Measurements from ENCODE around the gene MINDY1.

The MINDY1 gene, protein sequence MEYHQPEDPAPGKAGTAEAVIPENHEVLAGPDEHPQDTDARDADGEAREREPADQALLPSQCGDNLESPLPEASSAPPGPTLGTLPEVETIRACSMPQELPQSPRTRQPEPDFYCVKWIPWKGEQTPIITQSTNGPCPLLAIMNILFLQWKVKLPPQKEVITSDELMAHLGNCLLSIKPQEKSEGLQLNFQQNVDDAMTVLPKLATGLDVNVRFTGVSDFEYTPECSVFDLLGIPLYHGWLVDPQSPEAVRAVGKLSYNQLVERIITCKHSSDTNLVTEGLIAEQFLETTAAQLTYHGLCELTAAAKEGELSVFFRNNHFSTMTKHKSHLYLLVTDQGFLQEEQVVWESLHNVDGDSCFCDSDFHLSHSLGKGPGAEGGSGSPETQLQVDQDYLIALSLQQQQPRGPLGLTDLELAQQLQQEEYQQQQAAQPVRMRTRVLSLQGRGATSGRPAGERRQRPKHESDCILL

DNA sequence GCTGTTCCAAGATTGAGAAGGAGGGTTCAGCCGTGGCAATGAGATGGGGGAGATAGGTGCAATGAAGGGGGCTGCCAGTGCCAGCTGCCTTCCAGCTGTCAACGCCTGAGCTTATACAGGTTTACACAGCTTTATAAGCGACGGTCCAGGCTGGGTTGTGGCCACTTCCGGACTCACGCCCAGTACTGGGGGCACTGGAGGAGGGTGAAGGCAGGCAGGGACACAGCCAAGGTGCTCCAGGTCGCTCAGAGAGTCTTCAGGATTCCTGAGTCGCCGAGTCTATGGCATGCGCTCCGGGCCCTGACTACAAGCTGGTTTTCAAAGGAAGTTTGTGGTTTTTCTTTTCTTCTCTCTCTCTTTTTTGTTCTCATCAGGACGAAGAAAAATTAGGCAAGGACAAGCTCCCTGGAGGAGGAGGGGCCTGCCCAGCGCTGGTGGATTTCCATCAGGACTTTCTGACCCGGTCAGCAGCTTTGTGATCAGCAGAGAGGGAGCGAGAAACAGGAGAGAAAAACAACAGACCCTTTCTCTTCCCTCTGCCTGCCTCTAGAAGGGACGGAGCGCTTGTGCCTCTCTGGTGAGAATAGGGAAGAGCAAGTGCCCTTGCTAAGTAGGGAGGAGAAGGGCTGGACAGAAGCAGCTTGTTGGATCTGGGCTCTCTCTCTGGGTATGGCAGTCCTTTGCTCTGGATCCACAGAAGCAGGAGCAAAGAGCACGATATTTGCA, at the start of gene MINDY1:
Gene MINDY1 (minus strand): TSS at position 576 of the 726 bp plus-strand sequence. CDS start 4,285 bp downstream, outside the sequence.
- peaks cover 39 to 40% of the 10 kb centered on the region in 2 donors for H3K4me1 ChIP-seq (ENCODE audit: control insufficient read depth in 2 of 2, insufficient read depth in 2 of 2, low read length in 2 of 2)
- no peaks in the 10 kb centered on the region for H3K27me3 ChIP-seq (ENCODE audit: control insufficient read depth in 2 of 2, insufficient read depth in 2 of 2, low read length in 2 of 2)
- peak within 1 kb of the TSS; percentile 87 to 94 for H3K9ac ChIP-seq (ENCODE audit: low read depth in 1 of 2, low read length in 2 of 2)
- H3K4me3 ChIP-seq (ENCODE audit: low read length in 2 of 2) = peak within 1 kb of the TSS; percentile 84 to 90
- peaks cover 11 to 12% of the 10 kb centered on the region in 2 donors for H3K36me3 ChIP-seq (ENCODE audit: control insufficient read depth in 2 of 2, insufficient read depth in 2 of 2, low read length in 2 of 2)
- H3K9me3 ChIP-seq (ENCODE audit: control insufficient read depth in 2 of 2, low read length in 2 of 2) = no peaks in the 10 kb centered on the region
- H3K27ac ChIP-seq (ENCODE audit: low read depth in 2 of 2, low read length in 2 of 2) = peak within 1 kb of the TSS; percentile 88 to 93

DNA sequence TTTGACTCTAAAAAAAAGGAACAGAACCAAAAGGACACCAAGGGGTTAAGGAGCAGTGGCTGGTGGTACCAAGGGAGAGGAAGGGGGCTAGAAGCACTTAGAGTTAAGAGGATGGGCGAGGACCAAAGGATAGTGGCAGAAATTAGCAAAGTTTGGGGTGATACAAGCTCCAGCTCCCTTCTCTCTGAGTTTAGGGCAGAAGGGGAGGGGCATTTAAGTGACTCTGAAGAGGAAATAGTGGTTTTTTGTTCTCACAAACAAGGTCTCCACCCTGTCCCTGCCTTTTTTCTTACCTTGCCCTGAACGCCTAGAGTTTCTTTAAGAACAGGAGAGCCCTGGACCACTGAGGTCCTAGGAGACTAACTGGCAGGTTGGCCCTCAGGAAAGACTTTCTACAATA, 49.4 kb upstream of the MINDY1 start:
- peaks cover 34 to 43% of the 10 kb centered on the region in 2 donors for H3K36me3 ChIP-seq (ENCODE audit: control insufficient read depth in 2 of 2, insufficient read depth in 2 of 2, low read length in 2 of 2)
- no peaks in the 10 kb centered on the region for H3K9me3 ChIP-seq (ENCODE audit: control insufficient read depth in 2 of 2, low read length in 2 of 2)
- H3K9ac ChIP-seq (ENCODE audit: low read depth in 1 of 2, low read length in 2 of 2) = peak overlapping the region; percentile 18 to 48
- H3K27me3 ChIP-seq (ENCODE audit: control insufficient read depth in 2 of 2, insufficient read depth in 2 of 2, low read length in 2 of 2) = no peaks in the 10 kb centered on the region
- H3K4me3 ChIP-seq (ENCODE audit: low read length in 2 of 2) = peak overlapping the region; percentile 44 to 98
- H3K4me1 ChIP-seq (ENCODE audit: control insufficient read depth in 2 of 2, insufficient read depth in 2 of 2, low read length in 2 of 2) = peaks cover 32 to 43% of the 10 kb centered on the region in 2 donors
- peak overlapping the region; percentile 89 to 96 for H3K27ac ChIP-seq (ENCODE audit: low read depth in 2 of 2, low read length in 2 of 2)

DNA sequence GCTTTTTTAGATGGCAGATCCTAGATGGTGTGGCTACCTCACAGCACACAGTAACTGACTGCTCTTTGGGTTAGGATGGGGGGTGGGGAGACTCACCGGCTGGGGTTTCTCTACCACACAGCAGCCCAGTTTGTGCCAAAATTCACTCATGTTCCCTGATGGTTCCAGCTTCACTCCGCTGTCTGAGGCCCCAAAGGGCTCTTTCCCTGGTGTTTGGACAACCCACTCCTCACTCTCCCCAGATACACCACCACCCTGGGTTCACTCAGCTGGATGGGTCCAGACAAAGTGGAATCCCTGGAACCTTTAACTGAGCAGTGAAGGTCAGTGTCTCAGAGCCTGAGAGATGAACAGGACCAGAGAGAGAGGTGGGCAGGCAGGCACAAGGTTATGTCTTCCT, 48.9 kb upstream of the MINDY1 start:
- H3K36me3 ChIP-seq (ENCODE audit: control insufficient read depth in 2 of 2, insufficient read depth in 2 of 2, low read length in 2 of 2) = peaks cover 35 to 44% of the 10 kb centered on the region in 2 donors
- H3K27ac ChIP-seq (ENCODE audit: low read depth in 2 of 2, low read length in 2 of 2) = peak overlapping the region; percentile 89 to 96
- peaks cover 32 to 43% of the 10 kb centered on the region in 2 donors for H3K4me1 ChIP-seq (ENCODE audit: control insufficient read depth in 2 of 2, insufficient read depth in 2 of 2, low read length in 2 of 2)
- H3K27me3 ChIP-seq (ENCODE audit: control insufficient read depth in 2 of 2, insufficient read depth in 2 of 2, low read length in 2 of 2) = no peaks in the 10 kb centered on the region
- peak overlapping the region; percentile 44 to 98 for H3K4me3 ChIP-seq (ENCODE audit: low read length in 2 of 2)
- peak overlapping the region in 1 of 2 donors; percentile 48 for H3K9ac ChIP-seq (ENCODE audit: low read depth in 1 of 2, low read length in 2 of 2)
- H3K9me3 ChIP-seq (ENCODE audit: control insufficient read depth in 2 of 2, low read length in 2 of 2) = no peaks in the 10 kb centered on the region

DNA sequence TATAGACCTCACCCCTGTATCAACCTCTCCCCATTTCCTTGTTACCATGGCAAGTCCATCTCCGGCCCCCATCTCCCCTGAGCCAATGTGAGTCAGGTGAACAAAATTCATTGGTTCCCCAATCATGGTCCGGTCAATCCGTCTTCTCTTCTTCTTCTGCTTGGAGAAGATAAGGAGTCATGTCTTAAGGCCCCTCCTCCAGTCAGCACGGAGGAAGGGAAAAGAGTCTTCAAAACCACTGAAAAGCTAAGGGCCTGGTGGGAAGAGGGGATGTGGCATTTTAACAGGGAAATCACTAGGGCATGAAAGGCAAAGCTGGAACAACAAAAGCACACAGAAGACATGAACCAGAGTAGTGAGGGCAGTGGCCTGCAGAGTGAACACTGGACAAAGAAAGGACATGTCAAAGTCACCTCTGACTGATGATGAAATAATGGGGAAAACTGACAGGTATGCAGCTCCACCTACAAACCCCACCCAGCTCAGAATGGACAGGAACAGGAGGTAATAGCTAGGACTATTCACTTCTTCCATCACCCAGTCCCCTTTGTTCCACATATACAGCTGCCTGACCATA, 48.4 kb upstream of the MINDY1 start:
- Histone ChIP-seq H3K27me3 (ENCODE audit: control insufficient read depth in 2 of 2, insufficient read depth in 2 of 2, low read length in 2 of 2) (no peaks in the 10 kb centered on the region), H3K27ac (ENCODE audit: low read depth in 2 of 2, low read length in 2 of 2) (peak overlapping the region; percentile 89 to 96), H3K4me3 (ENCODE audit: low read length in 2 of 2) (peak overlapping the region in 1 of 2 donors; percentile 98), H3K36me3 (ENCODE audit: control insufficient read depth in 2 of 2, insufficient read depth in 2 of 2, low read length in 2 of 2) (peaks cover 38 to 44% of the 10 kb centered on the region in 2 donors), H3K9me3 (ENCODE audit: control insufficient read depth in 2 of 2, low read length in 2 of 2) (no peaks in the 10 kb centered on the region), H3K4me1 (ENCODE audit: control insufficient read depth in 2 of 2, insufficient read depth in 2 of 2, low read length in 2 of 2) (peaks cover 32 to 42% of the 10 kb centered on the region in 2 donors), H3K9ac (ENCODE audit: low read depth in 1 of 2, low read length in 2 of 2) (no peak overlapping the region)

DNA sequence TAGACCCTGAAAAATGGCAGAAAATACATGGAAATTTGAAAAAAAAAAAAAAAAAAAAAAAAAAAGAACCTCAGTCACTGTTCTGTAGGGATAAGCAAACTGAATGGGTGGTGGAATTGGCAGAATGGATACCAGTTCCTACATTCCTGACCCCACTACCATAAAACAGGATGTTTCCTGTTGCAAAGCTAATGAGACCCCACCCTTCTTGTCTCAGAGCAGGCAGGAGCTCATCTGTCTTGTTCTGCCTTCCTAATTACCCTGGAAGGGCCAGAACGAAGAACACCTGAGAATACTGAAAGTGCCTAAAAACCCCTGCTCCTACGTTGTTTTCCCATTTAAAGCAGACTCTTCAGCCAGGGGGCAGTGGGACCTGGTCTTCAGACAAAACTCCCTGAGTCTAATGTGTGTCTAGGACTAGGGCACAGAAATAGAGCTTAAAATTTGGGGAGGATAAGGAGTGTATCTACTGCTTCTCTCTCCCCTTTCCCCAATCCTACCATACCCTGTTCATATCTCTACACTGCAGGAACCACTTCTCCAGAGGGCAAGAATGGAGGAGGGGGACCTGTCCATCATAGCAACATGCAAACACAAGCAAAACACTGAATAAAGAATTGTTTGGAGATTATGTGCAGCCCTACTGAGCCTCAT, 44.8 kb upstream of the MINDY1 start:
- no peak overlapping the region for H3K27ac ChIP-seq (ENCODE audit: low read depth in 2 of 2, low read length in 2 of 2)
- peaks cover 25 to 34% of the 10 kb centered on the region in 2 donors for H3K4me1 ChIP-seq (ENCODE audit: control insufficient read depth in 2 of 2, insufficient read depth in 2 of 2, low read length in 2 of 2)
- H3K4me3 ChIP-seq (ENCODE audit: low read length in 2 of 2) = no peak overlapping the region
- H3K36me3 ChIP-seq (ENCODE audit: control insufficient read depth in 2 of 2, insufficient read depth in 2 of 2, low read length in 2 of 2) = peaks cover 38 to 44% of the 10 kb centered on the region in 2 donors
- H3K9me3 ChIP-seq (ENCODE audit: control insufficient read depth in 2 of 2, low read length in 2 of 2) = no peaks in the 10 kb centered on the region
- no peak overlapping the region for H3K9ac ChIP-seq (ENCODE audit: low read depth in 1 of 2, low read length in 2 of 2)
- H3K27me3 ChIP-seq (ENCODE audit: control insufficient read depth in 2 of 2, insufficient read depth in 2 of 2, low read length in 2 of 2) = no peaks in the 10 kb centered on the region

DNA sequence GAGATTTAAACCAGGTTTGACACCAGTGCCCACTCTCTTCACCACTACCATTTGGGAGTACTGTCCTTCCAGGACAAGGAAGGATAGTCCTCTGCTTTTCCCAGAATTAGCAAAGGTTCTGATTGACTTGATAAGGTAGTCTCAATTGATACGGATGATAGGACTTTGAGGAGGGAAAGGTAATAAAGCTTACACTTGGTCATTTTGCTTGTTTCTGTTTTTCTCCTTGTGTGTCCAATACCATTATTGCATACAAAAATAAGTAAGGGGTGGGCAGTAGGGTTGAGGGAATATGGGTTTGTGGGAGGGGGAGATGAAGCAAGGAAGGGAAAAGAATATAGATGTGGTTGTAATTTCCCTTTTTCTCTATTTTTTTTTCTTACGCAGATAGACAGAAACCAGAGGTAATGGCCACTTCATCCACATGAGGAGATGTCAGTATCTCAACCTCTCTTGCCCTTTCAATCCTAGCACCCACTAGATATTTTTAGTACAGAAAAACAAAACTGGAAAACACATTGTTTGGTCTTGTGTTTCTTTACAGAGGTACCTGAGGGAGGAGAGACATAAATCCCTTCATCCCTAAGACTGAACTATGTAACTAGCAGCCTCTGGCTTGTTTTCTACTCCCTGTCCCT, 43.5 kb upstream of the MINDY1 start:
- no peak overlapping the region for H3K9ac ChIP-seq (ENCODE audit: low read depth in 1 of 2, low read length in 2 of 2)
- peaks cover 12 to 20% of the 10 kb centered on the region in 2 donors for H3K4me1 ChIP-seq (ENCODE audit: control insufficient read depth in 2 of 2, insufficient read depth in 2 of 2, low read length in 2 of 2)
- no peaks in the 10 kb centered on the region for H3K27me3 ChIP-seq (ENCODE audit: control insufficient read depth in 2 of 2, insufficient read depth in 2 of 2, low read length in 2 of 2)
- H3K9me3 ChIP-seq (ENCODE audit: control insufficient read depth in 2 of 2, low read length in 2 of 2) = no peaks in the 10 kb centered on the region
- H3K4me3 ChIP-seq (ENCODE audit: low read length in 2 of 2) = no peak overlapping the region
- H3K27ac ChIP-seq (ENCODE audit: low read depth in 2 of 2, low read length in 2 of 2) = no peak overlapping the region
- peaks cover 32 to 38% of the 10 kb centered on the region in 2 donors for H3K36me3 ChIP-seq (ENCODE audit: control insufficient read depth in 2 of 2, insufficient read depth in 2 of 2, low read length in 2 of 2)

DNA sequence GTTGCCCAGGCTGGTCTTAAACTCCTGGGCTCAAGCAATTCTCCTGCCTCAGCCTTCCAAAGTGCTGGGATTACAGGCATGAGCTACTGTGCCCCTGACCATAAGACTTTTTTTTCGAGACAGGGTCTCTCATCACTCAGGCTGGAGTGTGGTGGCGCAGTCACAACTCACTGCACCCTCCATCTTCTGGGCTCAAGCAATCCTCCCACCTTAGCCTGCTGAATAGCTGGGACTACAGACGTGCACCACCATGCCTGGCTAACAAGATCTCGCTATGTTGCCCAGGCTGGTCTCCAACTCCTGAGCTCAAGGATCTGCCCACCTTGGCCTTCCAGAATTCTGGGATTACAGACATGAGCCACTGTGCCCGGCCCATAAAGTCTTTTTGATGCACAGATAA, 42.8 kb upstream of the MINDY1 start:
- peaks cover 9 to 16% of the 10 kb centered on the region in 2 donors for H3K4me1 ChIP-seq (ENCODE audit: control insufficient read depth in 2 of 2, insufficient read depth in 2 of 2, low read length in 2 of 2)
- no peak overlapping the region for H3K27ac ChIP-seq (ENCODE audit: low read depth in 2 of 2, low read length in 2 of 2)
- H3K27me3 ChIP-seq (ENCODE audit: control insufficient read depth in 2 of 2, insufficient read depth in 2 of 2, low read length in 2 of 2) = no peaks in the 10 kb centered on the region
- no peak overlapping the region for H3K4me3 ChIP-seq (ENCODE audit: low read length in 2 of 2)
- no peak overlapping the region for H3K9ac ChIP-seq (ENCODE audit: low read depth in 1 of 2, low read length in 2 of 2)
- peaks cover 25 to 31% of the 10 kb centered on the region in 2 donors for H3K36me3 ChIP-seq (ENCODE audit: control insufficient read depth in 2 of 2, insufficient read depth in 2 of 2, low read length in 2 of 2)
- H3K9me3 ChIP-seq (ENCODE audit: control insufficient read depth in 2 of 2, low read length in 2 of 2) = no peaks in the 10 kb centered on the region

DNA sequence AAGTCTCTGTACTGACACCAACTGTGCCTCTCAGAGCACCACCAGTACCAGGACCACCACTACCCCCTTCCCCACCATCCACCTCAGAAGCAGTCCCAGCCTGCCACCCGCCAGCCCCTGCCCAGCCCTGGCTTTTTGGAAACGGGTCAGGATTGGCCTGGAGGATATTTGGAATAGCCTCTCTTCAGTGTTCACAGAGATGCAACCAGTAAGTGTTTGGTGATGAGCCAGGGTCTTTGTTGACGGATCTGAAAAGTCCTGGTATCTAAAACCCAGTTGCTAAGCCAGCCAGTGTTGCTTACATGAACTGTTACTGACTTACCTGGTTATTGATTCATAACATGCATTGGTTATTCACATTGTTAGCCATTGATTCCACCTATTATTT, 41.9 kb upstream of the MINDY1 start:
- Histone ChIP-seq H3K4me3 (ENCODE audit: low read length in 2 of 2) (peak overlapping the region; percentile 69 to 90), H3K27me3 (ENCODE audit: control insufficient read depth in 2 of 2, insufficient read depth in 2 of 2, low read length in 2 of 2) (no peaks in the 10 kb centered on the region), H3K9me3 (ENCODE audit: control insufficient read depth in 2 of 2, low read length in 2 of 2) (no peaks in the 10 kb centered on the region), H3K27ac (ENCODE audit: low read depth in 2 of 2, low read length in 2 of 2) (peak overlapping the region; percentile 18 to 79), H3K36me3 (ENCODE audit: control insufficient read depth in 2 of 2, insufficient read depth in 2 of 2, low read length in 2 of 2) (peaks cover 19 to 22% of the 10 kb centered on the region in 2 donors), H3K4me1 (ENCODE audit: control insufficient read depth in 2 of 2, insufficient read depth in 2 of 2, low read length in 2 of 2) (peaks cover 9 to 16% of the 10 kb centered on the region in 2 donors), H3K9ac (ENCODE audit: low read depth in 1 of 2, low read length in 2 of 2) (peak overlapping the region; percentile 52 to 73)

DNA sequence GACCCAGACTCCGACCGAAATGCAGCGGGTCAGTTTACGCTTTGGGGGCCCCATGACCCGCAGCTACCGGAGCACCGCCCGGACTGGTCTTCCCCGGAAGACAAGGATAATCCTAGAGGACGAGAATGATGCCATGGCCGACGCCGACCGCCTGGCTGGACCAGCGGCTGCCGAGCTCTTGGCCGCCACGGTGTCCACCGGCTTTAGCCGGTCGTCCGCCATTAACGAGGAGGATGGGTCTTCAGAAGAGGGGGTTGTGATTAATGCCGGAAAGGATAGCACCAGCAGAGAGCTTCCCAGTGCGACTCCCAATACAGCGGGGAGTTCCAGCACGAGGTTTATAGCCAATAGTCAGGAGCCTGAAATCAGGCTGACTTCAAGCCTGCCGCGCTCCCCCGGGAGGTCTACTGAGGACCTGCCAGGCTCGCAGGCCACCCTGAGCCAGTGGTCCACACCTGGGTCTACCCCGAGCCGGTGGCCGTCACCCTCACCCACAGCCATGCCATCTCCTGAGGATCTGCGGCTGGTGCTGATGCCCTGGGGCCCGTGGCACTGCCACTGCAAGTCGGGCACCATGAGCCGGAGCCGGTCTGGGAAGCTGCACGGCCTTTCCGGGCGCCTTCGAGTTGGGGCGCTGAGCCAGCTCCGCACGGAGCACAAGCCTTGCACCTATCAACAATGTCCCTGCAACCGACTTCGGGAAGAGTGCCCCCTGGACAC, 41.4 kb upstream of the MINDY1 start:
- Histone ChIP-seq H3K4me3 (ENCODE audit: low read length in 2 of 2) (peak overlapping the region; percentile 69 to 90), H3K9me3 (ENCODE audit: control insufficient read depth in 2 of 2, low read length in 2 of 2) (no peaks in the 10 kb centered on the region), H3K36me3 (ENCODE audit: control insufficient read depth in 2 of 2, insufficient read depth in 2 of 2, low read length in 2 of 2) (peaks cover 17 to 18% of the 10 kb centered on the region in 2 donors)

More for the DNA sequence above, 41.4 kb upstream of the MINDY1 start:
- Histone ChIP-seq H3K27me3 (ENCODE audit: control insufficient read depth in 2 of 2, insufficient read depth in 2 of 2, low read length in 2 of 2) (no peaks in the 10 kb centered on the region), H3K4me1 (ENCODE audit: control insufficient read depth in 2 of 2, insufficient read depth in 2 of 2, low read length in 2 of 2) (peaks cover 9 to 16% of the 10 kb centered on the region in 2 donors), H3K9ac (ENCODE audit: low read depth in 1 of 2, low read length in 2 of 2) (peak overlapping the region; percentile 52 to 73), H3K27ac (ENCODE audit: low read depth in 2 of 2, low read length in 2 of 2) (peak overlapping the region; percentile 18 to 79)
